HL-60 (cell line): Measurements from ENCODE around the gene PWWP2B.

ENCODE experiments used
- GABPA ChIP-seq: IDR thresholded peaks from 2 replicates; pipeline ENCODE4 v1.6.1; 2012; ENCODE audit warnings: low read depth
- POLR2AphosphoS5 ChIP-seq: IDR thresholded peaks from 2 replicates; pipeline ENCODE4 v1.6.1; 2012; ENCODE audit warnings: low read depth
- REST ChIP-seq: IDR thresholded peaks from 2 replicates; pipeline ENCODE4 v1.6.1; 2012; ENCODE audit warnings: low read depth; ENCODE audit not compliant: insufficient replicate concordance
- SPI1 ChIP-seq: IDR thresholded peaks from 2 replicates; pipeline ENCODE4 v1.6.1; 2012; ENCODE audit warnings: low read depth, mild to moderate bottlenecking, borderline replicate concordance
- TF ChIP-seq, protein P1 (sequence below): IDR thresholded peaks from one replicate; pipeline ENCODE4 v1.5.1; 2011; ENCODE audit warnings: low read length, control low read depth, inconsistent platforms; ENCODE audit not compliant: insufficient read depth

- TF ChIP-seq REST (no peak), POLR2AphosphoS5 (no peak), GABPA (no peak), SPI1 (no peak)
- TF ChIP-seq, protein P1, sequence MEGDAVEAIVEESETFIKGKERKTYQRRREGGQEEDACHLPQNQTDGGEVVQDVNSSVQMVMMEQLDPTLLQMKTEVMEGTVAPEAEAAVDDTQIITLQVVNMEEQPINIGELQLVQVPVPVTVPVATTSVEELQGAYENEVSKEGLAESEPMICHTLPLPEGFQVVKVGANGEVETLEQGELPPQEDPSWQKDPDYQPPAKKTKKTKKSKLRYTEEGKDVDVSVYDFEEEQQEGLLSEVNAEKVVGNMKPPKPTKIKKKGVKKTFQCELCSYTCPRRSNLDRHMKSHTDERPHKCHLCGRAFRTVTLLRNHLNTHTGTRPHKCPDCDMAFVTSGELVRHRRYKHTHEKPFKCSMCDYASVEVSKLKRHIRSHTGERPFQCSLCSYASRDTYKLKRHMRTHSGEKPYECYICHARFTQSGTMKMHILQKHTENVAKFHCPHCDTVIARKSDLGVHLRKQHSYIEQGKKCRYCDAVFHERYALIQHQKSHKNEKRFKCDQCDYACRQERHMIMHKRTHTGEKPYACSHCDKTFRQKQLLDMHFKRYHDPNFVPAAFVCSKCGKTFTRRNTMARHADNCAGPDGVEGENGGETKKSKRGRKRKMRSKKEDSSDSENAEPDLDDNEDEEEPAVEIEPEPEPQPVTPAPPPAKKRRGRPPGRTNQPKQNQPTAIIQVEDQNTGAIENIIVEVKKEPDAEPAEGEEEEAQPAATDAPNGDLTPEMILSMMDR: no peak
These were observed 64.2 kb downstream of the PWWP2B start for GRCh38 chr10:132461103-132461682.
